Cerebellar cortex (tissue), 1 donor: Measurements from ENCODE around the gene TSPAN15.

Experiments
- DNase-seq: peaks from one replicate; pipeline ENCODE4 v3.0.0-alpha.2; 2015; ENCODE audit warnings: low spot score

Gene TSPAN15

DNA sequence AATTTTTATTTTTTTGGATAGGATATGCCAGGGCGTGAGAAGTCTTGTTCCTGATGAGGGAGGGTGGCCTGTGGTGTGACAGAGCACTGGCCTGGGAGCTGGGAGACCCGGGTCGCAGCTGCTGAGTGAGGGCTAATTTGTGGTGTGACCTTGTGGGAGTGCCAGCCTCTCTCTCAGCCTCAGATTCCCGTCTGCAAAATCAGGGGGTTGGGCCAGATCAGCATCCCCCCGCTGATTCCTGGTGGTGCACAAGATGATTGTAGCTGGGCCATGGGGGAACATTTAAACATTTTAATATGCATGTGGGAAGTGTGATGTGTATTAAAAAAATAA is 14.9 kb downstream of the TSPAN15 start:
- DNase-seq, result no peak

DNA sequence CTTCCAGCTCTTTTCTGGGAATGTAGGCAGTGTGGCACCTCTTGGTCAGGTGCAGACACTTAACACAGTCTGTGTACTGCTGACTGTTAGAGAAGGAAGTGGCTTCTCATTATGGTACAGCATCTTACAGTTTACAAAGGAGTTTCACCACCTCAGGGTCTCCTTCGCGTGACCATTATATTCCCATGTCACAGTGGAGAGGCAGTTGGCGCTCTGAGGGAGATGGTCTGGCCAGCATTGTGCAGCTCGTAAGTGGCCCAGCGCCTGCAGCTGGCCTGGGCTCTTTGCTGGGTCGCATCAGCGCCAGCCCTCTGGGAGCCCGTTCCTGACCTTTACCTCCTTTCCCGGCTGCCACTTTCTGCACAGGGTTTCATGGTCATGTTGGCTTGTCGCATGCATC is 15.4 kb downstream of the TSPAN15 start:
- DNase-seq, result no peak

DNA sequence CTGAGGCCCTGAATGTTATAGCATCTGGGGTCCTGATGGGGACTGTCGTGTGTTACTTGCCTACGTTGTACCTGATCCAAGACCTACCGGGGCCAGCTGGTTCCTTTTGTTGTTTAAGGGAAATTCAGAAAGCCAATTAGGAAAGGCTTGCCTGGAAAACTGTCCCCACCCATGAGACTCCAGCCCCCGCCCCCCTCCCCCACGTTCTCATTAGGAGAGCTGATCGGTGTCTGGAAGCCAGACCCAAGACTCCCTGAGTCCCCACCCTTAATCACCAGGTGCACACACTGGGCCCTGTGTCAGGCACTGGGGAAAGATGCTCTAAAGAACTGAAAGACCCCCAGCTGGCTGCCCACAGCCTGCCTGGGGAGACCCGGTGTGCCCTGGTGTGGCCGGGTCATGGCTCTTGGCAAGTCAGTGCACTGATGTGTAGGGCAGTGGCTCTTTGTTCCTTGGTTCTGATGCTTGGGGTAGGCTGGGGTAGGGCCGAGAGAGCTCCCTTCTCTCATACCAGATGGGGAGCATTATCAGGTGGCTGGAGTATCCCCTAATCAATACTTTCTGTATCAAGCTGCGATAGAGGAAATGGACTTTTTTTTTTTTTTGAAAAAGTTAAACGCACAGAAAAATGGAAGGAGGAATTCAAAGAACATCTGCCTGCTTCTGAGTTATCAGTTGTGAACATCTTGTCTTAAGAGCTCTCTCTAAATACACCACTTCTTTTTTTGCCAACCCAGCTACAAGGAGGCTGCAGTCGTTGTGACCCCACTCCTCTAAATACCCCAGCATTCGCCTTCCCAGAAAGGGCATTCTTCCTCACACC is 16.9 kb downstream of the TSPAN15 start:
- DNase-seq, result no peak

DNA sequence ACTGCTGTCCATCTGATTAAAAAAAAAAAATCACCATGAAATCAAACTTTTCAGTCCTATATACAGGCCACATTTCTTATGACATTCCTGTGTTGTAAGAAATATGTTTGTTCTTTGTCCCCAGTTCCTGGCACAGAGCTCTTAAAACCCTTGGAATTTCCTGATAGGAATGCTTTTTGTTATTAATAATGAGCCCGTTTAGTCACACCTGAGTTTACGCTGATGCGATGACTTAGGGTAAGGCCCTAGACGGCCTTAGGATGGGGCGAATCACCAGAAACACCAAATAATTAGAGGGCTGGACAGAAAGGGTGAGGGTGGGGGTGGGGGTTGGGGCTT is 17.5 kb downstream of the TSPAN15 start:
- no peak for DNase-seq

DNA sequence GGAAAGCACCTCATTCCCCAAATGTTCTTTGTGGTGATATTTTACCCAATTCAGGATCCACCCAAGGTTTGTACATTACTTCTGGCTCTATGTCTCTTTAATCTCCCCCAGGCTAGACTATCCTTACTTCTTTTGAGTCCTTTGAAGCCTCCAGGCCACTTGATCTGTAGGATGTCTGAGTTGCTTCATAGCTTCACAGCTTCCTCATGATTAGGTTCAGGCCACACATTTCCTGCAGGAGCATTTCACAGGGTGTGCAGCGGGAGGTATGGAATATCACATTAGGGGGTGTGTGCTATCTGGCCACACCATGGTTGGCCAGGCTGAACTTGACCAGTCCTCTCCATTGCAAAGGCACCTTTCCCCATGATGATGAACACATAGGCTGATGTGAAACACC is 18.7 kb downstream of the TSPAN15 start:
- no peak for DNase-seq

DNA sequence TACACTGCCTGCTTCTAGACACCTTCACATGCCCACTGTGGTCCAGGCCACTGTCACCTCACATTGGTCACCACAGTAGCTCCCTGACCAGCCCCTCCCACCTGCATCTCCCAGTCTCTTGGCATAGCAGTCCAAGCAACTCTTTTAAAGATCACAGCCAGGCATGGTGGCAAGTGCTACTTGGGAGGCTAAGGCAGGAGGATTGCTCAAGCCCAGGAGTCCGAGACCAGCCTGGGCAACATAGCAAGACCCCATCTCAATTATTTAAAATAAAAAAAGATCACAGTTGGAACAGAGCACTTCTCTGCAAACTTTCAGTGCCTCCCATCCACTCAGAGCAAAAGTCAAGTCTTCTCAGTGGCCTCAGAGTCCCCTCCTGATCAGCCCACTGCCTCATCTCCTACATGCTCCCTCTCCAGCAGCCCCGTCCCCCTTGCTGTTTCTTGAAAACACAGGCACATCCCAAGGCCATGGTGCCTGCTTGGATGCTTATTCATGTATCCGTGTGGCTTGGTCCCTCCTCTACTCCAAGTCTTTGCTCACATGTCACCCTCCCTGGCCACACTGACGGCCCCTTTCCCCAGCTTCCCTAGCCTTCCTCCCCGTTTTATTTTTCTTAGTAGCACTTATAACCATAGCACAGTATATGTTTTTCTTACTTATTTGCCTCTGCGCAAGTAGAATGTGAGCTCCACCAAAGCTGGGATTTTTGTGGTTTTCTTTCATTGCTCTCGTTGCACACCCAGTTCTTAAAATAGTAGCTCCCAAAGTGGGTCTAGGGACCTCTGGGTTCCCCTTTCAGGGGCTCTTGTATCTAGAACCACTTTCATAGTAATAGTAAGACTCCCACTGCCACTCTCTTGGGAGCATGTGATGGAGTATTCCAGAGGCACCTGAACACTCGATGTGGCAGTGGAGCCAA is 19.5 kb downstream of the TSPAN15 start:
- no peak for DNase-seq

DNA sequence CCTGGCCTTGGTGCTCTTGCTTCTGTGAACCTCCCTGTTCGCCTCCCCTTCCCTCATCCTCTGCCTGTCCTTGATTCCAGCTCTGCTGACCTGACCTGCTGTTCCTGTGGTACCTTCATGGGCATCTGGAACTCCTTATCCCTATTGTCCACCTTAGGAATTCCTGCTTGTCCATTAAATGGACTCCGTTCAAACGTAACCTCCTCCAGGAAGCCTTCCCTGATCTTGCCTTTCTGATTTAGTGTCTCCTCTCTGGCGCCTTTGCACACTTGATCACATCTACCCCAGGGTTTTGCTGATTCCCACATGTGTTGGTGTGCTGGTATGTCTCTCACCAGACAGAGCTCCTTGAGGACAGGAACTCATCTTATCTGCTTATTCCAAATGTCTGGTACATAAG is 20.9 kb downstream of the TSPAN15 start:
- DNase-seq, result no peak

DNA sequence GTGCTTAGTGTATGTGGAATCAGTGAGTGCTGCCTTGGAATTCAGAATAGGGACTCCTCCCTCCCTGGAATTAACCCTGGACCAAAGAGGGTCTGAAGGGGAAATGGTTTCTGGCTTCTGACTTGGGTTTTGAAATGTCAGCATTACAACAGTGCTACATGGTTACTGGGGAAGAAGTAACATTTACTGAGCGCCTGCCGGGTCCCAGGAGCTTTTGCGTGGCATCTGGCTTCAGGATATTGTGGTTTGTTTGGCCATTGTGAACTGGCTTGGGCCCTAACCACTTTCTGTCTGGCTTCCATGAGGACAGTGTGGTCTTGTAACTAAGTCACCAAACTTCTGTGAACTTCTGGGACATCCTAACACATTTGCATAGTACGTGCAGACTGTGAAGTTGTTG is 21.3 kb downstream of the TSPAN15 start:
- no peak for DNase-seq

DNA sequence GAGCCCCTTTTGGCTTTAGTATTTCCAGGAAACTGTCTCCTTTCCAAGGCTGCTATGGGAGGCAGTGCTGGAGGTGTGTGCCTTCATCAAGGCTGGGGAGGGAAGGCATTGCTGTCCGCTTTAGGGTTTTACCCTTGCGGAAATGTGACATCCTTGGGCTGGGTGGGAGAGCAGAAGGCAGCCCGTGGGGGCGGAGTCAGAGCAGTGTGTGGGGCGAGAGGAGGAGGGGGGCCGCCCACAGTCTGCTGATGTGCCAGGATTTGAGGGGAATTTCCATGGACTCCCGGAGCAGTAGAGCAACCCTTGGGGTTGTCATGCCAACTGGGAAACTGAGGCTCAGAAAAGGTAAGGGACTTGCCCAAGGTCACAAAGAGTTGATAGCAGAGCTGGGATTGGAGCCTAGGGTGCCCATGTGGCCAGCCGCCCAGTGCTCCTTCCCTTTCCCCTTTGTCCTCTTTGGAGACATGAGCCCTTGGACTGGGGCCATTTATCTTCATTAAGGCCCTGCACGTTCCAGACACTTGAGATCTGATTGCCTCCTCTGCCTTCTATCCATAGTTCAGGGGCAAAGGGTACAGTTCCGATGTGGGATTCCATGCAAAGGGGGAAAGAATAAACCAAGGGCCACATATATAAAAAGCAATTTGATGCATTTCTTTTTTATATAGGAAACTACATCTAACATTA is 22.2 kb downstream of the TSPAN15 start:
- no peak for DNase-seq

DNA sequence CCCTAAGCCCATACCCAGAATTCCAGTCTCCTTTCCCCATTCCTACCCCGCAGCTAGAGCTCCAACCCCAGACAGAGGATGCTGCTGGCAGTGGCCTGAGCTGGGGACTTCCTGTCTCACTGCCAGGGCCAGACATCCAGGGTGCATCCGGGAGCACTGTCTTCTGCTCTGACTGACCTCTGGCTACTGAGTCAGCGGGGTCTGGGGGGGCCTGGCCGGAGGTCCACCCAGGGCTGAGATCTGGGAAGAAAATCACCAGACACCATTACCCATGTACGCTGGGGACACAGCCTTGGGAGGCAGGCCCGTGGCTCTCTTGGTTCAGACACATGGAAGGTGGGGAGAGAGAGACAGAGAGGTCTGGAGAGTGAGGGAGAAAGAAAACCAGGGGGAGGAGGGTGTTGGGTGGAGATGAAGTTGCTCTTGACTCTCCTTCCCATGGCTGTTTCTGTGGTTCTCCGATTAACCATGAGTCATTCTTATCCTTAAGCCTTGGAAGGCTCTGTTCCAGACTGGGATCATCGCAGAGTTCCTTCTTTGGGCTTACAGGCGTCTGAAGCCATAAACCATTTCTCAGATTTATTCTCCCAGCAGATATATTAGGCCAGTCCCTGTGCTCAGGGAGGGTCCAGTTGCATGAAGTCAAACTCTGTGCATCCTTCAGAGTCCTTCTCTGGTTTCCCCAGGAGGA is 23.6 kb downstream of the TSPAN15 start:
- no peak for DNase-seq

DNA sequence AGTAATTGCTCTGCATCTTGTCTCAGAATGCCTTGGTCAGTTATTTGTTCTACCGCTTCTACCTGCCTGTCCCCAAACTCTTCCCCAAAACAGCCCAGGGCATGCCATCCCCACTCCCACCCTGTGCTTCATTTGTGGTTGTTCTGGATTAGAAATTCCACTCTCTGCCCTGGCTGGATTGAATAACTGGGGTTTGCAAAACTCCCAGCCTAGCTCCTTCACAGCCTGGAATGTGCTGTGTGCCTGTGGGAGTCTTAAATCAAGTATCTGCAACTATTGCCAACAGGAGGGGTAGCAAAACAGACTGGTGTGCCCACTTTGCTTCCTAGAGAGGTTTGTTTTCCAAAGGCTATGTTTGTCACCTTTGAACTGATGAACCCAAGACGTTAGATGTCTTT is 24.2 kb downstream of the TSPAN15 start:
- no peak for DNase-seq

DNA sequence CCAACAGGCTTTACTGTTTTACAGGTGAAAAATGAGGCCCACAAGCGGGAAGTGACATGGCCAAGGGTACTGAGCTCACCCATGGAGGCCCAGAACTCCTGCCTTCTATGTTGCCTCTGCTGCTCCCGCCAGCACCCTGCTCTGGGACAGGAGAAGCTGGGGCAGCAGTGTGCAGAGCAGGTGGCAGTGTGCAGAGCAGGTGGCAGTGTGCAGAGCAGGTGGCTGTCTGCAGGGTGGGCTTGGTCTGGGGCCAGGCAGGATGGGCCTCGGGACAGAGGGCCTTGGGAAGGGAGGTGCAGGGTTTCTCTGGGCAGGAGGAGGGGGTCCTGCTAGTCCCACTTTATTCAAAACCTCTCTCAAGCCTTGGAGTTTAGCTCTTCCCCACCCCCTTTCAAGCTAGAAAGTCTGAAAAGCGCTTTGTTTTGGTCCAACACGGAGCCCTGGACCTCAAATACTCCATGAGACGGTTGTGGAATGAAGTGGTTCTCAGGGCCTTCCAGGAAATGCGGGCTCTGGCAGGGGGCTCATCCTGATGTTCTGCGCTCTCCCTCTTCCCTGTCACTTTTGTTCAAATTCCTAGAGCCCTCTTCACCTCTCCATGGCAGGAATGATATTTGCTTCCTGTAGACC is 26.8 kb downstream of the TSPAN15 start:
- peak; percentile 52 for DNase-seq

DNA sequence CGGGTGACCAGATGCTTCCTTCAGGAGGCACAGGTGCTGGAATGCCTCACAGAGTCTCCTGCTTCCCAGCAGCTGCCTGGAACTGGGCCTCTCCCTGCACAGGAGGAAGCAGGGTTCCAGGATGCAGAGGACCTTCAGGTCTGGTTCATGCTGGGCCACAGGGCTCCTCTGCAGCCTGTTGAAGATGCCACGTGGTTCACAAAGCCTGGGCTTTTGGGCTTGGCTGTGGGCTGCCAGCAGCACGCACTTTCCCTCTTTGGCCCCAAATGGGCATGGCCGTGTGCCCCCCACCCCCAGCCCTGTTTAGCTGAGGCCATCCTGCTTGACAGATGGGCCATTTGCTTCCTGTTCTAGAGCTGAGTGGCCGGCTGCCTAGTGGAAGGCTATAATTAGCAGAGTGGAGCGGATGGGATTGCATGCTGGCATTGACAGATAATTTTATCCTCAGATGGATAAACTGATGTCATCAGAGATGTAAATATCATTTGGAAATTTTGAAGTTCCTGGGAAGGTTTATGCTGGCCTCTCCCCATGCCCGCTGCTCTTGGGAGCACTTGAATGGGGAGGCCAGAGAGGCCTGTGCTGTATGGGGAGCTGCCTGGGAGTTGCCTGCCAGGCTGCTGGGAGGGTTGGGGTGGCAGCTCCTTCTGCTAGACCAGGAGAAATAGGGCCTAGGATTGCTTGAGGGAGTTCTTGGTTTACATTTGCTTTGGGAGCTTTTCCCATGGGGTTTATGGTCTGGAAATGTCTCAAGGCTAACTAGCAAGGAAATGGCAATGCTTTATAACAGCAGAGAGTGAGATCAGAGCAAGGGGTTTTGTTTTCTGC is 28.2 kb downstream of the TSPAN15 start:
- peak; percentile 98 for DNase-seq

DNA sequence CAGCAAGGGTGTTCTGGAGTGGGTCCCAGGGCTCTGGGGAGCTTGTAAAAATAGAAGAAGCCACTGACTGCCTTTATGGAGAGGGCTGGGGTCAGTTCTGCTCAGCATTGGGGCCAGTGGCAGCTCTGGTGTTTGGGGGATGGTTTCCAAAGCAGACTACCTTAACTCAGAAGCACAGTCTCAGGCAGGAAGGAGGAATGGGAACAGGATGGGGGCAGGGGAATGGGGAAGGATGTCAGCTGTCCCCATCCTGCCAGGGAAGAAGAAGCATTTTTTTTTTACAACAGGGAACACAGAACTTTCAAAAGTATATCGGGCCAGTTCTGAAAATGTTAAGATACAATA is 28.8 kb downstream of the TSPAN15 start:
- no peak for DNase-seq

DNA sequence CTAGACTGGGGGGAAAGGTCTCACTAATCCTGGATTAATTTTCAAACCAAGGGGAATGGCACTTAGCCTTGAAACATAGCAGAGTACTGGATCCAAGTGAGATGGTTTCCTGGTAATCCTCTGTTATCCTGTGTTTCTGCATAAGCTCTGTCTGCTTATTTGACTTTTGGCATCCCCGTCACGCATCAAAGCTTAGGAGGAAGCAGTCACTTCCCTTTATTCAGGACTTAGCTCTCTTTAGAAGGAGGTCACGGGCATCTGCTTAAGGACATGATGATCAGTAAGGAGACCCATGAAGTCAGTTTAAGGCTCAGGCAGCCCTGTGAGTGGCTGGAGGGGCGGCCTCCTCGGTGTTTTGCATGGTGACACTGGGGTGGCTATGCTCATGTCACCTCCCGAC is 30.0 kb downstream of the TSPAN15 start:
- DNase-seq, result no peak

DNA sequence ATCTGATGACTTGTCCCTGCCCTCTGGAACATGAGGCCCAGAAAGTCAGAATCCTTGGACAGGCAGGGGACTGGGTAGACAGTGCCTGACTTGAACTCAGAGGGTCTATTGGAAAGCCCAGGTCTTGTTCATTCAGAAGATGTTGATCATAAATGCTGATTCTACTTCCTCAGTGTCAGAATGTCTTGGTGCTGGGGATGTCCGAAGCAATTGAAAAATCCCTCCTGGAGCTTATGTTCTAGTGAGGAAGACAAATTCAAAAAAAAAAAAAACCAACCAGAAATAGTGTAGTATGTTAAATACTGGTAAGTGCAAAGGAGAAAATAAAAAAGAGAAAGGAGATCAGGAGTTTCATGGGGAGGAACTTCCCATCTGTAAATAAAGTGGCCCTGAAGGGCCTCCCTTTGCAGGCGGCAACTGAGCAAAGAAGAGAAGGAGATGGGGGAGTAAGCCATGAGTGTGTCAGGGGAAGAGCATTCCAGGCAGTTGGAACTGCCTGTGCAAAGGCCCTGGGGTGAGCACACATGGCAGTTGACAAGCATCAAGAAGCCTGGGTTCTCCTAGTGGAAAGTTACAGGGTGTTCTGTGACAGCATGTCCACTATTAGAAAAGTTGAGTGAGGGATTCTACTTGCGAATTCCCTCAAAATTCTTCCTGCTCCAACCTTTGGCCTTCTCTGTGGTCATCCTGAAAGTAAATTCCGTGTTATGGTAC is 30.7 kb downstream of the TSPAN15 start:
- no peak for DNase-seq

DNA sequence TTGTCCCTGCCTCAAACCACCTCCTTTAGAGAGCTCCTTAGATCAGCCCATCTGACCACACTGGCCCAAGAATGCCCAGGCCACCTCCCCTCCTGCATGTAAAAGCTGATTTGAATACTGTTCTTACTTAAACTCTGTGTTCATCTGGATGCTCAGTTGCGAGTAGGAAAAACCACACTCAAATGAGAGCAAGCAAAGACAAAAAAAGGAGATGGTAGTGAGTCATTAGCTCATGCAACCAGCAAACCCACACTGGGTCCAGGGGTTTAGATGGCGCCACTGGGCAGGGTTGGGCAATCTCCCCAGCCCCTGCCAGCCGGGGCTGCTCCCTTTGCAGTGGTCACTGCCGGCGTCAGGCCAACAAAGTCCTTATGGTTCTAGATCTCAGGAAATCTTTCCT is 32.7 kb downstream of the TSPAN15 start:
- no peak for DNase-seq

DNA sequence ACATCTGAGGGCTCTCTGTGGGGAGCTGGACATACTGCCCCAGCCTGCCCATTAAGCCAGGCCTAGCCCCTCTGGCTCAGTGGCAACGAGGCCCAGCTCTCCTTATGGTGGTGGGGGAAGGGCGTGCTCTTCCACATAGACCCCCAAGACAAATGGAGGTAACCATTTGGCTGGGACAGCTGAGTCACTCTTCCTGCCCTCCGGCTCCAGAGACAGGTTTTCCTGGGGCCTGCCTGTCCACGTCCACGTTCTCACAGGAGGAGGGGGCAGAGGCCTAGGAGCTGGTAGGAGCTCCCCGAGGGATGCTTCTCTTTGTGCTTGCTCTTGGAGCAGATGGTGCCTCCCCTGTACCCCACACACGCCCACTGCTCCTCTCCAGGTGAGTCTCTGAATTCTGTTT is 33.5 kb downstream of the TSPAN15 start:
- DNase-seq, result no peak

DNA sequence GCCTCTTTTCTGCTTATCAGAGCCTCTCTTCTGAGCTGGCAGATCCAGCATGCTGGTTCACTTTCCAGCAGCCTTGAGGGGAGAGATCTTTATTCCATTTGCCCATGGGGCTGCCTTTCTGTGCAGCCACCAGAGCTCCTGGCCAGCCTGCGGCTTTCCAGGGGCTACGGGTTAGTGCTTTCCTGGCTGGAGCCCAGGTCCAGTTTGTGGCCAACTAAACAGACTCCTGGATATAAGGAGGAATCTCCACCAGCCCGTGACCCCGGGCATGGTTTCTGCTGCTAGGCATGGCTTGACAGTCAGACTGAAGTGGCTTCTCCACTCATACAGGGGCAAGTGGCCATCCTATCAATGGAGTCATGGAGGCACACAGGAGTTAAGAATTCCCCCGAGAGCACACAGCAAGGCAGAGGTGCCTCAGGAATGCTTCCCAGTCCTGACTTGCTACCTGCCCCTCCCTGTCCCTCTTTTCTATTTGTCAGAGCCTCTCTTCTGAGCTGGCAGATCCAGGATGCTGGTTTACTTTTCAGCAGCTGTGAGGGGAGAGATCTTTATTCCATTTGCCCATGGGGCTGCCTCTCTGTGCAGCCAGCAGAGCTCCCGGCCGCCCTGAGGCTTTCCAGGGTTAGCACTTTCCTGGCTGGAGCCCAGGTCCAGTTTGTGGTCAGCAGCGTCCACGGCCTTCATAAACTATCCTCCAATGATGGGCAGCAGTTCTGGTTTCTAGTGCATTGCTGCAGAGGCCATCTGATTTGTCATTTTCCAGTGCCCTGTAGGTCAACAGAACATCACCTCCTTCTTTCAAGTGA is 35.9 kb downstream of the TSPAN15 start:
- peak; percentile 47 for DNase-seq
